CD14-positive monocyte (primary cell): ENCODE measurements around the gene MAPK13. TPM values are rescaled to one million over a fixed set of nuclear protein-coding genes. Genes with fewer than 3 reads are reported as not detected.

ENCODE experiments used
- DNase-seq, 3 donors: peaks; one replicate each; pipeline ENCODE4 v3.0.0-alpha.2; 2011 to 2022
- H2AFZ ChIP-seq: 2 replicates; pipeline ENCODE4 v1.6.0; 2012; ENCODE audit warnings: mild to moderate bottlenecking, low read depth, low read length, inconsistent platforms; ENCODE audit not compliant: insufficient read depth, poor library complexity, severe bottlenecking
- H3K27ac ChIP-seq, 2 donors: 1 replicate in 1 of 2; 2 replicates in 1 of 2; pipeline ENCODE4 v1.5.1; 2012 to 2013; ENCODE audit warnings: low read length in 2 of 2, control low read depth in 1 of 2, inconsistent platforms in 1 of 2, low read depth in 1 of 2, mild to moderate bottlenecking in 1 of 2
- H3K27me3 ChIP-seq, 2 donors: one replicate each; pipeline versions ENCODE4 v1.6.0 to v1.6.1; 2011 to 2013; ENCODE audit warnings: low read length in 2 of 2; ENCODE audit not compliant: control insufficient read depth in 2 of 2, insufficient read depth in 2 of 2
- H3K36me3 ChIP-seq, 2 donors: replicated peaks in 1 of 2; 1 replicate in 1 of 2; 2 replicates in 1 of 2; pipeline versions ENCODE4 v1.5.1 to v1.6.1; 2012 to 2013; ENCODE audit warnings: low read length in 2 of 2, control low read depth in 1 of 2, inconsistent platforms in 1 of 2, mild to moderate bottlenecking in 1 of 2; ENCODE audit not compliant: insufficient read depth in 2 of 2, control insufficient read depth in 1 of 2
- H3K4me1 ChIP-seq, 2 donors: 1 replicate in 1 of 2; 2 replicates in 1 of 2; pipeline versions ENCODE4 v1.5.1 to v1.6.1; 2012 to 2013; ENCODE audit warnings: low read length in 2 of 2, control low read depth in 1 of 2, inconsistent platforms in 1 of 2, mild to moderate bottlenecking in 1 of 2, moderate library complexity in 1 of 2; ENCODE audit not compliant: insufficient read depth in 2 of 2, control insufficient read depth in 1 of 2
- H3K4me2 ChIP-seq: replicated peaks from 2 replicates; pipeline ENCODE3; 2012; ENCODE audit warnings: low read length, moderate library complexity, mild to moderate bottlenecking; ENCODE audit not compliant: poor library complexity, severe bottlenecking; ENCODE audit errors: extremely low read depth
- H3K4me3 ChIP-seq, 3 experiments: fragments of 200-600 bp in 1 of 3; sonication (generic) in 1 of 3; replicated peaks in 1 of 3; 1 replicate in 2 of 3; 2 replicates in 1 of 3; pipeline ENCODE4 v1.5.1; 2011 to 2013; ENCODE audit warnings: low read length in 3 of 3, mild to moderate bottlenecking in 3 of 3, control low read depth in 2 of 3, low read depth in 2 of 3, inconsistent platforms in 1 of 3, moderate library complexity in 1 of 3
- H3K79me2 ChIP-seq: 2 replicates; pipeline ENCODE4 v1.6.0; 2012; ENCODE audit warnings: mild to moderate bottlenecking, control low read depth, inconsistent platforms, low read length, moderate library complexity; ENCODE audit not compliant: insufficient read depth
- H3K9ac ChIP-seq: 2 replicates; pipeline ENCODE4 v1.6.0; 2017; ENCODE audit warnings: low read length, mild to moderate bottlenecking; ENCODE audit not compliant: insufficient read depth, poor library complexity, severe bottlenecking
- H3K9me3 ChIP-seq, 2 donors: replicated peaks in 1 of 2; 1 replicate in 1 of 2; 2 replicates in 1 of 2; pipeline versions ENCODE4 v1.5.1 to v1.6.1; 2012 to 2013; ENCODE audit warnings: low read length in 2 of 2, control low read depth in 1 of 2; ENCODE audit not compliant: control insufficient read depth in 1 of 2, insufficient read depth in 1 of 2
- H4K20me1 ChIP-seq: 2 replicates; pipeline ENCODE4 v1.6.0; 2012; ENCODE audit warnings: mild to moderate bottlenecking, low read length, control low read depth, moderate library complexity; ENCODE audit not compliant: insufficient read depth
- H3K27ac Mint-ChIP-seq, 7 donors: one replicate each; pipeline ENCODE4 v1.8.0; 2020; ENCODE audit warnings: mild to moderate bottlenecking in 7 of 7, mixed read lengths in 7 of 7, moderate library complexity in 6 of 7, inconsistent platforms in 2 of 7
- H3K27me3 Mint-ChIP-seq, 3 donors: one replicate each; pipeline ENCODE4 v1.8.0; 2021 to 2022; ENCODE audit warnings: low read depth in 3 of 3, mild to moderate bottlenecking in 3 of 3, mixed read lengths in 3 of 3, moderate library complexity in 3 of 3, inconsistent platforms in 1 of 3
- H3K36me3 Mint-ChIP-seq, 2 donors: one replicate each; pipeline ENCODE4 v1.8.0; 2020; ENCODE audit warnings: mixed read lengths in 2 of 2, inconsistent platforms in 1 of 2, mild to moderate bottlenecking in 1 of 2
- H3K4me1 Mint-ChIP-seq: one replicate; pipeline ENCODE4 v1.8.0; 2020; ENCODE audit warnings: mild to moderate bottlenecking, mixed read lengths
- H3K4me3 Mint-ChIP-seq, 2 donors: one replicate each; pipeline ENCODE4 v1.8.0; 2020; ENCODE audit warnings: mild to moderate bottlenecking in 2 of 2, mixed read lengths in 2 of 2, moderate library complexity in 1 of 2
- H3K9me3 Mint-ChIP-seq, 7 donors: one replicate each; pipeline ENCODE4 v1.8.0; 2020 to 2022; ENCODE audit warnings: mixed read lengths in 7 of 7, mild to moderate bottlenecking in 6 of 7, moderate library complexity in 6 of 7, inconsistent platforms in 2 of 7
- WGBS: methylation state at CpG from one replicate; pipeline ENCODE4 v1.1.5; 2013; ENCODE audit warnings: missing lambda C conversion rate; ENCODE audit not compliant: insufficient coverage; 5-methylcytosine and 5-hydroxymethylcytosine counted together
- intact Hi-C, 2 donors: fragments of 100-400 bp; cut with micrococcal nuclease; formaldehyde crosslinking; loops; one replicate each; pipeline versions ENCODE4 v1.15.0 to v1.15.1; 2023
- polyA plus RNA-seq, 3 donors: library from polyadenylated mRNA; depleted of rRNA in 1 of 3; unstranded in 2 of 3; stranded (reverse) in 1 of 3; fragments of 300-500 nt in 2 of 3; fragments of >200 nt in 1 of 3; fragmentation: Illumina TruSeq in 2 of 3; gene quantifications; 1 replicate in 2 of 3; 2 replicates in 1 of 3; pipeline ENCODE4 v1.2.3, GENCODE V29; 2012 to 2021
- TF ChIP-seq, protein P1 (sequence below): fragments of 200-600 bp; IDR thresholded peaks from one replicate; pipeline ENCODE4 v1.8.0; 2022; ENCODE audit warnings: antibody characterized with exemption, mild to moderate bottlenecking

Gene MAPK13
- polyA plus RNA-seq, 3 donors = 0.88 to 9.8 (median 2.4) TPM

GRCh38 chr6:36139991-36140710 lies 9.8 kb downstream of the MAPK13 start:
- H3K4me1 ChIP-seq = peaks cover 45 to 51% of the 10 kb centered on the region in 2 donors
- H3K36me3 ChIP-seq = peaks cover 0 to 6% of the 10 kb centered on the region in 2 donors
- WGBS = 67% methylated on average over 8 of the region's 8 CpGs
- Mint-ChIP-seq H3K27ac (peak overlapping the region in 5 of 7 donors; percentile 15 to 48 (median 32)), H3K27me3 (peaks cover 2 to 6% (median 3%) of the 10 kb centered on the region in 3 donors), H3K9me3 (peaks cover 0 to 4% (median 0%) of the 10 kb centered on the region in 7 donors), H3K4me3 (no peak overlapping the region), H3K4me1 (peaks cover 51% of the 10 kb centered on the region), H3K36me3 (peaks cover 29 to 32% of the 10 kb centered on the region in 2 donors)
- no peak overlapping the region for H3K4me3 ChIP-seq
- no peaks in the 10 kb centered on the region for H3K9me3 ChIP-seq
- H3K4me2 ChIP-seq = no peak overlapping the region
- TF ChIP-seq, protein P1, sequence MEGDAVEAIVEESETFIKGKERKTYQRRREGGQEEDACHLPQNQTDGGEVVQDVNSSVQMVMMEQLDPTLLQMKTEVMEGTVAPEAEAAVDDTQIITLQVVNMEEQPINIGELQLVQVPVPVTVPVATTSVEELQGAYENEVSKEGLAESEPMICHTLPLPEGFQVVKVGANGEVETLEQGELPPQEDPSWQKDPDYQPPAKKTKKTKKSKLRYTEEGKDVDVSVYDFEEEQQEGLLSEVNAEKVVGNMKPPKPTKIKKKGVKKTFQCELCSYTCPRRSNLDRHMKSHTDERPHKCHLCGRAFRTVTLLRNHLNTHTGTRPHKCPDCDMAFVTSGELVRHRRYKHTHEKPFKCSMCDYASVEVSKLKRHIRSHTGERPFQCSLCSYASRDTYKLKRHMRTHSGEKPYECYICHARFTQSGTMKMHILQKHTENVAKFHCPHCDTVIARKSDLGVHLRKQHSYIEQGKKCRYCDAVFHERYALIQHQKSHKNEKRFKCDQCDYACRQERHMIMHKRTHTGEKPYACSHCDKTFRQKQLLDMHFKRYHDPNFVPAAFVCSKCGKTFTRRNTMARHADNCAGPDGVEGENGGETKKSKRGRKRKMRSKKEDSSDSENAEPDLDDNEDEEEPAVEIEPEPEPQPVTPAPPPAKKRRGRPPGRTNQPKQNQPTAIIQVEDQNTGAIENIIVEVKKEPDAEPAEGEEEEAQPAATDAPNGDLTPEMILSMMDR = no peak
- no peak overlapping the region for H2AFZ ChIP-seq
- intact Hi-C loops = no loop called here
- H3K79me2 ChIP-seq = no peaks in the 10 kb centered on the region
- H3K9ac ChIP-seq = no peak overlapping the region
- no peaks in the 10 kb centered on the region for H3K27me3 ChIP-seq
- no peak overlapping the region for H3K27ac ChIP-seq
- H4K20me1 ChIP-seq = no peaks in the 10 kb centered on the region
- no peak for DNase-seq

DNA sequence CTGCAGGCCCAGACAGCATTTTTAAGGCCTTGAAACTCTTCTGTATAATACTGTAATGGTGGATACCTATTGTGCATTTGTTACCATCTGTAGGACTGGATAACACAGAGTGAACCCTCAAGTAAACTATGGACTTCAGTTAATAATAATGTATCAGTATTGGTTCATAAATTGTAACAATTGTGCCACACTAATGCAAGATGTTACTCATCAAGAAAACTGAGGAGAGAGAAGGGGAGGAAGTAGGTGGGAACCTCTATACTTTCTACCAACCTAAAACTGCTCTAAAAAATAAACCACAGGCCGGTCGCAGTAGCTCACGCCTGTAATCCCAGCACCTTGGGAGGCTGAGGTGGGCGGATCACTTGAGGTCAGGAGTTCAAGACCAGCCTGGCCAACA lies 10.8 kb downstream of the MAPK13 start:
- peaks cover 25 to 26% of the 10 kb centered on the region in 2 donors for H3K36me3 Mint-ChIP-seq

More for the DNA sequence above, 10.8 kb downstream of the MAPK13 start:
- H3K27ac ChIP-seq = no peak overlapping the region
- H3K4me1 ChIP-seq = peaks cover 52 to 57% of the 10 kb centered on the region in 2 donors
- DNase-seq = peak; percentile 50 to 76 (median 57)
- TF ChIP-seq, protein P1 = no peak
- H3K36me3 ChIP-seq = peaks cover 0 to 6% of the 10 kb centered on the region in 2 donors
- Mint-ChIP-seq H3K4me1 (peaks cover 53% of the 10 kb centered on the region), H3K27me3 (peaks cover 3 to 6% (median 3%) of the 10 kb centered on the region in 3 donors), H3K9me3 (peaks cover 0 to 4% (median 0%) of the 10 kb centered on the region in 7 donors), H3K4me3 (no peak overlapping the region), H3K27ac (peak overlapping the region in 3 of 7 donors; percentile 80 to 82 (median 82))
- WGBS = no CpG with 5 or more reads among the region's 4 CpGs
- no peak overlapping the region for H2AFZ ChIP-seq
- no peaks in the 10 kb centered on the region for H4K20me1 ChIP-seq
- H3K4me3 ChIP-seq = no peak overlapping the region
- H3K4me2 ChIP-seq = no peak overlapping the region
- H3K27me3 ChIP-seq = no peaks in the 10 kb centered on the region
- H3K79me2 ChIP-seq = no peaks in the 10 kb centered on the region
- H3K9me3 ChIP-seq = no peaks in the 10 kb centered on the region
- intact Hi-C loops = no loop called here
- no peak overlapping the region for H3K9ac ChIP-seq
